Astrocyte (in vitro differentiated cells and primary cell): ENCODE results near the gene UGT1A7. TPM values are rescaled to one million over a fixed set of nuclear protein-coding genes. Genes with fewer than 3 reads are reported as not detected.

Source experiments
- DNase-seq: peaks from one replicate; pipeline ENCODE4 v3.0.0-alpha.2; 2010; ENCODE audit warnings: low read depth
- FAIRE-seq: peaks from 2 replicates; lab custom pipeline; 2011; peaks lifted over from hg19 to GRCh38; lab: Jason Lieb, UNC
- H2AFZ ChIP-seq: 2 replicates; pipeline ENCODE4 v1.6.0; 2012; ENCODE audit warnings: low read depth, low read length, inconsistent platforms
- H3K27ac ChIP-seq: 2 replicates; pipeline ENCODE4 v1.5.1; 2011; ENCODE audit warnings: low read depth, low read length, inconsistent platforms
- H3K27me3 ChIP-seq: 2 replicates; pipeline ENCODE4 v1.6.0; 2011; ENCODE audit warnings: low read length, inconsistent platforms; ENCODE audit not compliant: insufficient read depth
- H3K36me3 ChIP-seq: 2 replicates; pipeline ENCODE4 v1.5.1; 2011; ENCODE audit warnings: low read length, inconsistent platforms; ENCODE audit not compliant: insufficient read depth
- H3K4me1 ChIP-seq: 2 replicates; pipeline ENCODE4 v1.5.1; 2011; ENCODE audit warnings: low read length, inconsistent platforms; ENCODE audit not compliant: insufficient read depth
- H3K4me2 ChIP-seq: 2 replicates; pipeline ENCODE4 v1.6.0; 2012; ENCODE audit warnings: low read length, inconsistent platforms
- H3K4me3 ChIP-seq: 2 replicates; pipeline ENCODE4 v1.5.1; 2011; ENCODE audit warnings: low read depth, mild to moderate bottlenecking, low read length, inconsistent platforms; ENCODE audit not compliant: insufficient read depth
- H3K79me2 ChIP-seq: 2 replicates; pipeline ENCODE4 v1.6.0; 2012; ENCODE audit warnings: mild to moderate bottlenecking, low read length, inconsistent platforms; ENCODE audit not compliant: insufficient read depth
- H3K9ac ChIP-seq: 2 replicates; pipeline ENCODE4 v1.6.0; 2012; ENCODE audit warnings: mild to moderate bottlenecking, low read length, inconsistent platforms
- H3K9me3 ChIP-seq: 2 replicates; pipeline ENCODE4 v1.5.1; 2012; ENCODE audit warnings: low read depth, mild to moderate bottlenecking, low read length, inconsistent platforms; ENCODE audit not compliant: insufficient read depth
- H4K20me1 ChIP-seq: 2 replicates; pipeline ENCODE4 v1.6.0; 2012; ENCODE audit warnings: low read length, inconsistent platforms; ENCODE audit not compliant: insufficient read depth
- H3K27ac Mint-ChIP-seq: one replicate; pipeline ENCODE4 v1.8.0; 2021; ENCODE audit warnings: mild to moderate bottlenecking, mixed read lengths; ENCODE audit not compliant: unreplicated experiment
- H3K27me3 Mint-ChIP-seq: one replicate; pipeline ENCODE4 v1.8.0; 2021; ENCODE audit warnings: low read depth, mixed read lengths; ENCODE audit not compliant: unreplicated experiment
- H3K36me3 Mint-ChIP-seq: one replicate; pipeline ENCODE4 v1.8.0; 2021; ENCODE audit warnings: low read depth, mixed read lengths; ENCODE audit not compliant: unreplicated experiment
- H3K4me1 Mint-ChIP-seq: one replicate; pipeline ENCODE4 v1.8.0; 2021; ENCODE audit warnings: low read depth, mixed read lengths; ENCODE audit not compliant: unreplicated experiment
- H3K4me3 Mint-ChIP-seq: one replicate; pipeline ENCODE4 v1.8.0; 2021; ENCODE audit warnings: mild to moderate bottlenecking, moderate library complexity, mixed read lengths; ENCODE audit not compliant: unreplicated experiment
- H3K9me3 Mint-ChIP-seq: one replicate; pipeline ENCODE4 v1.8.0; 2021; ENCODE audit warnings: mild to moderate bottlenecking, mixed read lengths; ENCODE audit not compliant: unreplicated experiment
- CTCF ChIP-seq: IDR thresholded peaks from 2 replicates; pipeline ENCODE4 v1.5.1; 2011; ENCODE audit warnings: low read depth, mild to moderate bottlenecking, inconsistent platforms, low read length, moderate library complexity; ENCODE audit not compliant: insufficient read depth
- EZH2 ChIP-seq: IDR thresholded peaks from 2 replicates; pipeline ENCODE4 v1.6.1; 2012; ENCODE audit warnings: mild to moderate bottlenecking, low read length, inconsistent platforms; ENCODE audit not compliant: insufficient read depth
- total RNA-seq: library from RNA; stranded (reverse); gene quantifications from 2 replicates; pipeline ENCODE4 v1.2.1, GENCODE V29; 2021

Gene UGT1A7
- total RNA-seq, 1 donor from 2014 or later, result not detected

GRCh38 chr2:233801357-233802131 is 119.8 kb downstream of the UGT1A7 start:
- Histone ChIP-seq H3K4me2 (peak overlapping the region; percentile 15), H3K4me1 (peaks cover 5% of the 10 kb centered on the region), H3K79me2 (no peaks in the 10 kb centered on the region), H3K36me3 (no peaks in the 10 kb centered on the region), H3K9ac (no peak overlapping the region), H4K20me1 (no peaks in the 10 kb centered on the region), H2AFZ (no peak overlapping the region), H3K27ac (no peak overlapping the region), H3K4me3 (no peak overlapping the region), H3K27me3 (peaks cover 4% of the 10 kb centered on the region), H3K9me3 (no peaks in the 10 kb centered on the region)
- H3K4me3 Mint-ChIP-seq, result no peak overlapping the region
- no peak for TF ChIP-seq EZH2
- TF ChIP-seq CTCF, result no peak
- peak; percentile 55 for DNase-seq
- peaks cover 4% of the 10 kb centered on the region for H3K9me3 Mint-ChIP-seq
- H3K36me3 Mint-ChIP-seq, result no peaks in the 10 kb centered on the region
- no peak for FAIRE-seq
- H3K4me1 Mint-ChIP-seq, result peaks cover 4% of the 10 kb centered on the region
- peaks cover 41% of the 10 kb centered on the region for H3K27me3 Mint-ChIP-seq
- no peak overlapping the region for H3K27ac Mint-ChIP-seq

GRCh38 chr2:233802132-233802815 is 120.6 kb downstream of the UGT1A7 start:
- no peak for FAIRE-seq
- no peak overlapping the region for H3K27ac Mint-ChIP-seq
- no peak overlapping the region for H3K27ac ChIP-seq
- H2AFZ ChIP-seq, result no peak overlapping the region
- H3K4me1 ChIP-seq, result peaks cover 5% of the 10 kb centered on the region
- H3K27me3 Mint-ChIP-seq, result peaks cover 41% of the 10 kb centered on the region
- H3K9ac ChIP-seq, result no peak overlapping the region
- no peaks in the 10 kb centered on the region for H3K9me3 ChIP-seq
- H3K36me3 ChIP-seq, result no peaks in the 10 kb centered on the region
- peaks cover 4% of the 10 kb centered on the region for H3K27me3 ChIP-seq
- no peak overlapping the region for H3K4me3 ChIP-seq
- peaks cover 4% of the 10 kb centered on the region for H3K9me3 Mint-ChIP-seq
- no peak for DNase-seq
- no peak overlapping the region for H3K4me2 ChIP-seq
- H3K4me3 Mint-ChIP-seq, result no peak overlapping the region
- H3K36me3 Mint-ChIP-seq, result no peaks in the 10 kb centered on the region
- no peaks in the 10 kb centered on the region for H3K79me2 ChIP-seq
- no peaks in the 10 kb centered on the region for H4K20me1 ChIP-seq
- H3K4me1 Mint-ChIP-seq, result peaks cover 4% of the 10 kb centered on the region
- TF ChIP-seq EZH2 (no peak), CTCF (no peak)
